ENCODE measurements around the gene LPCAT1. TPM values are rescaled to one million over a fixed set of nuclear protein-coding genes. Genes with fewer than 3 reads are reported as not detected.

The LPCAT1 gene
- total and polyA plus RNA-seq, 2 experiments from 2014 or later = 78.0 to 255 TPM

DNA sequence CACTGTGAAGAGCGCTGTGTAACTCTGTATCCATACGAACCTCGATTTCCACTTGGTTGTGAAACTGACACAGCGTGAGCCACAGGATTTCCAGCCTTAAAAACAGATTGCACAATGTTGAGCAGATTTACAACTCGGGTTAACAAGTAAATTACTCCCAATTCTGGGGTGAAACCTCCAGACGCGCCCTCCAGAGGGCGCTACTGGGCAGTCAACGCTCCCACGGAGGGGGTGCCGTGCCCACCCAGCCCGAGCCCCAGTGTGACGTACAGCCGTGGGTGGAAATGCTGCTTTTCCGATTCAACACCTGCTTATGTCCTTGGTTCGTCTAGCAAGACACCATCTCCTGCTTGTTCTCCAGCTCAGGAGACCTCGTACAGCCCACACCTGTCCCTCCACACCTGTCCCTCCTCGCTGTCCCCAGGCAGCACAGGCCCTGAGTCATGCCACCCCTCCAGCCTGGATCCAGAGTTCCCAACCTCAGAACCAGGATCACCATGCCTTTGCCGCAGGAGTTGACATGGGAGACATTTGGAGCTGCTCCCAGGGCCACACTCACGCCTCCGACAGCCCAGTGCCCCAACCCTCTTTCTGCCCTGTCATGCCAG lies 44.1 kb downstream of the LPCAT1 start:
- peaks cover 16% of the 10 kb centered on the region for H3K36me3 ChIP-seq (ENCODE audit: insufficient read depth)
- H3K36me3 Mint-ChIP-seq (ENCODE audit: low read depth) = peaks cover 60% of the 10 kb centered on the region
- H3K27me3 Mint-ChIP-seq (ENCODE audit: insufficient read depth, low read depth, poor library complexity) = peaks cover 9% of the 10 kb centered on the region
- H2AFZ ChIP-seq = no peak overlapping the region
- no peak overlapping the region for H3K4me2 ChIP-seq
- H3K4me3 ChIP-seq = no peak overlapping the region
- no peaks in the 10 kb centered on the region for H3K9me2 ChIP-seq (ENCODE audit: insufficient read depth)
- peaks cover 5% of the 10 kb centered on the region; the same call in 1 of the 3 replicates for H3K4me1 Mint-ChIP-seq
- no peaks in the 10 kb centered on the region for H3K4me1 ChIP-seq (ENCODE audit: insufficient read depth)
- H3K9me3 Mint-ChIP-seq = no peaks in the 10 kb centered on the region; the same call in 2 of the 3 replicates
- H4K20me1 ChIP-seq (replicated peaks; ENCODE audit: insufficient read depth) = peaks cover 9% of the 10 kb centered on the region; the same call in 1 of the 2 replicates
- H3K79me2 ChIP-seq (replicated peaks; ENCODE audit: insufficient read depth) = peaks cover 11% of the 10 kb centered on the region; the same call in 1 of the 2 replicates
- no peaks in the 10 kb centered on the region for H3K27me3 ChIP-seq (ENCODE audit: insufficient read depth)
- peak overlapping the region; percentile 95; the same call in 1 of the 2 replicates for H3K27ac Mint-ChIP-seq
- TF ChIP-seq JUNB (IDR thresholded peaks at IDR 0.05; ENCODE audit: unreplicated experiment) = no peak
- no peak for TF ChIP-seq ZNF331 (CRISPR knock-in tag; IDR thresholded peaks at IDR 0.05; ENCODE audit: low read depth)
- TF ChIP-seq, protein P1, sequence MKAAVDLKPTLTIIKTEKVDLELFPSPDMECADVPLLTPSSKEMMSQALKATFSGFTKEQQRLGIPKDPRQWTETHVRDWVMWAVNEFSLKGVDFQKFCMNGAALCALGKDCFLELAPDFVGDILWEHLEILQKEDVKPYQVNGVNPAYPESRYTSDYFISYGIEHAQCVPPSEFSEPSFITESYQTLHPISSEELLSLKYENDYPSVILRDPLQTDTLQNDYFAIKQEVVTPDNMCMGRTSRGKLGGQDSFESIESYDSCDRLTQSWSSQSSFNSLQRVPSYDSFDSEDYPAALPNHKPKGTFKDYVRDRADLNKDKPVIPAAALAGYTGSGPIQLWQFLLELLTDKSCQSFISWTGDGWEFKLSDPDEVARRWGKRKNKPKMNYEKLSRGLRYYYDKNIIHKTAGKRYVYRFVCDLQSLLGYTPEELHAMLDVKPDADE (IDR thresholded peaks at IDR 0.05) = no peak
- TF ChIP-seq CREB1 (CRISPR knock-in tag; IDR thresholded peaks at IDR 0.05; ENCODE audit: low read depth) = no peak
- TF ChIP-seq, protein P2, sequence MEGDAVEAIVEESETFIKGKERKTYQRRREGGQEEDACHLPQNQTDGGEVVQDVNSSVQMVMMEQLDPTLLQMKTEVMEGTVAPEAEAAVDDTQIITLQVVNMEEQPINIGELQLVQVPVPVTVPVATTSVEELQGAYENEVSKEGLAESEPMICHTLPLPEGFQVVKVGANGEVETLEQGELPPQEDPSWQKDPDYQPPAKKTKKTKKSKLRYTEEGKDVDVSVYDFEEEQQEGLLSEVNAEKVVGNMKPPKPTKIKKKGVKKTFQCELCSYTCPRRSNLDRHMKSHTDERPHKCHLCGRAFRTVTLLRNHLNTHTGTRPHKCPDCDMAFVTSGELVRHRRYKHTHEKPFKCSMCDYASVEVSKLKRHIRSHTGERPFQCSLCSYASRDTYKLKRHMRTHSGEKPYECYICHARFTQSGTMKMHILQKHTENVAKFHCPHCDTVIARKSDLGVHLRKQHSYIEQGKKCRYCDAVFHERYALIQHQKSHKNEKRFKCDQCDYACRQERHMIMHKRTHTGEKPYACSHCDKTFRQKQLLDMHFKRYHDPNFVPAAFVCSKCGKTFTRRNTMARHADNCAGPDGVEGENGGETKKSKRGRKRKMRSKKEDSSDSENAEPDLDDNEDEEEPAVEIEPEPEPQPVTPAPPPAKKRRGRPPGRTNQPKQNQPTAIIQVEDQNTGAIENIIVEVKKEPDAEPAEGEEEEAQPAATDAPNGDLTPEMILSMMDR (conservative IDR thresholded peaks at IDR 0.05; ENCODE audit: low read depth in 2 of 2) = peak; percentile 74 to 82
- no peak for TF ChIP-seq ZNF114 (CRISPR knock-in tag; IDR thresholded peaks at IDR 0.05)
- TF ChIP-seq, protein P3, sequence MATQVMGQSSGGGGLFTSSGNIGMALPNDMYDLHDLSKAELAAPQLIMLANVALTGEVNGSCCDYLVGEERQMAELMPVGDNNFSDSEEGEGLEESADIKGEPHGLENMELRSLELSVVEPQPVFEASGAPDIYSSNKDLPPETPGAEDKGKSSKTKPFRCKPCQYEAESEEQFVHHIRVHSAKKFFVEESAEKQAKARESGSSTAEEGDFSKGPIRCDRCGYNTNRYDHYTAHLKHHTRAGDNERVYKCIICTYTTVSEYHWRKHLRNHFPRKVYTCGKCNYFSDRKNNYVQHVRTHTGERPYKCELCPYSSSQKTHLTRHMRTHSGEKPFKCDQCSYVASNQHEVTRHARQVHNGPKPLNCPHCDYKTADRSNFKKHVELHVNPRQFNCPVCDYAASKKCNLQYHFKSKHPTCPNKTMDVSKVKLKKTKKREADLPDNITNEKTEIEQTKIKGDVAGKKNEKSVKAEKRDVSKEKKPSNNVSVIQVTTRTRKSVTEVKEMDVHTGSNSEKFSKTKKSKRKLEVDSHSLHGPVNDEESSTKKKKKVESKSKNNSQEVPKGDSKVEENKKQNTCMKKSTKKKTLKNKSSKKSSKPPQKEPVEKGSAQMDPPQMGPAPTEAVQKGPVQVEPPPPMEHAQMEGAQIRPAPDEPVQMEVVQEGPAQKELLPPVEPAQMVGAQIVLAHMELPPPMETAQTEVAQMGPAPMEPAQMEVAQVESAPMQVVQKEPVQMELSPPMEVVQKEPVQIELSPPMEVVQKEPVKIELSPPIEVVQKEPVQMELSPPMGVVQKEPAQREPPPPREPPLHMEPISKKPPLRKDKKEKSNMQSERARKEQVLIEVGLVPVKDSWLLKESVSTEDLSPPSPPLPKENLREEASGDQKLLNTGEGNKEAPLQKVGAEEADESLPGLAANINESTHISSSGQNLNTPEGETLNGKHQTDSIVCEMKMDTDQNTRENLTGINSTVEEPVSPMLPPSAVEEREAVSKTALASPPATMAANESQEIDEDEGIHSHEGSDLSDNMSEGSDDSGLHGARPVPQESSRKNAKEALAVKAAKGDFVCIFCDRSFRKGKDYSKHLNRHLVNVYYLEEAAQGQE (IDR thresholded peaks at IDR 0.05; ENCODE audit: unreplicated experiment) = no peak
- H3K4me3 Mint-ChIP-seq = no peak overlapping the region
- ATAC-seq (peak; percentile 53), DNase-seq (ENCODE audit: low spot score) (peak; percentile 65)
- peaks cover 11% of the 10 kb centered on the region; the same call in 1 of the 2 replicates for H3F3A ChIP-seq (replicated peaks; ENCODE audit: low read depth)
- H3K27ac ChIP-seq (ENCODE audit: low read depth) = no peak overlapping the region

DNA sequence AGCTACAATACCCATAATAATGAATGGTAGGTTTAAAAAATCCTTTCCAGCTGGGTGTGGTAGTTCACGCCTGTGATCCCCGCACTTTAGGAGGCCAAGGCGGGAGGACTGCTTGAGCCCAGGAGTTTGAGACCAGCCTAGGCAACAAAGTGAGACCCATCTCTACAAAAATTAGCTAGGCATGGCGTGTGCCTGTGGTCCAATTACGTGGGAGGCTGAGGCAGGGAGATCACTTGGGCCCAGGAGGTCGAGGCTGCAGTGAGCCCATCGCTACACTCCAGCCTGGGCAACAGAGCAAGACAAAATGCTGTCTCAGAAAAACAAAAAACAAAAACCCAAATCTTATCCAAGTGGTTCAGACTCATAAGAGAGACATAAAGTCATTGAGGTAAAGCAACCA lies 44.7 kb downstream of the LPCAT1 start:
- no peak overlapping the region for H3K4me3 Mint-ChIP-seq
- ATAC-seq (no peak), DNase-seq (ENCODE audit: low spot score) (no peak)
- no peak overlapping the region for H3K27ac ChIP-seq (ENCODE audit: low read depth)
- H3K4me1 Mint-ChIP-seq = peaks cover 5% of the 10 kb centered on the region; the same call in 1 of the 3 replicates
- H3K9me2 ChIP-seq (ENCODE audit: insufficient read depth) = no peaks in the 10 kb centered on the region
- no peak overlapping the region for H3K27ac Mint-ChIP-seq
- H2AFZ ChIP-seq = no peak overlapping the region
- H3K36me3 Mint-ChIP-seq (ENCODE audit: low read depth) = peaks cover 67% of the 10 kb centered on the region
- H3K4me1 ChIP-seq (ENCODE audit: insufficient read depth) = no peaks in the 10 kb centered on the region
- H3K9me3 Mint-ChIP-seq = no peaks in the 10 kb centered on the region; the same call in 2 of the 3 replicates
- H3K27me3 Mint-ChIP-seq (ENCODE audit: insufficient read depth, low read depth, poor library complexity) = peaks cover 11% of the 10 kb centered on the region
- H4K20me1 ChIP-seq (replicated peaks; ENCODE audit: insufficient read depth) = peaks cover 9% of the 10 kb centered on the region; the same call in 1 of the 2 replicates
- no peak overlapping the region for H3K4me2 ChIP-seq
- no peaks in the 10 kb centered on the region for H3K27me3 ChIP-seq (ENCODE audit: insufficient read depth)
- no peak overlapping the region for H3K4me3 ChIP-seq
- peaks cover 16% of the 10 kb centered on the region for H3K36me3 ChIP-seq (ENCODE audit: insufficient read depth)
- H3K79me2 ChIP-seq (replicated peaks; ENCODE audit: insufficient read depth) = peaks cover 11% of the 10 kb centered on the region; the same call in 1 of the 2 replicates
- H3F3A ChIP-seq (replicated peaks; ENCODE audit: low read depth) = peaks cover 11% of the 10 kb centered on the region; the same call in 1 of the 2 replicates
- TF ChIP-seq EZH2phosphoT487 (IDR thresholded peaks at IDR 0.05; ENCODE audit: unreplicated experiment) (no peak), CREB1 (CRISPR knock-in tag; IDR thresholded peaks at IDR 0.05; ENCODE audit: low read depth) (no peak)

Data from GM23338 (cell line).